GM18861 (cell line): Measurements from ENCODE around the gene DCP1B.
A peak's percentile ranks its signal among the peaks of the same experiment; 100 is the strongest.

Source experiments
- ATAC-seq: cut with Tn5 transposase; IDR thresholded peaks from one replicate; pipeline ENCODE4 v1.9.1; 2021; ENCODE audit not compliant: unreplicated experiment

Gene DCP1B

GRCh38 chr12:1935700-1936378 is 68.4 kb downstream of the DCP1B start:
- ATAC-seq: no peak

GRCh38 chr12:1935242-1935641 is 69.0 kb downstream of the DCP1B start:
- no peak for ATAC-seq

- ATAC-seq: no peak
These were observed 69.4 kb downstream of the DCP1B start for GRCh38 chr12:1934831-1935230.

GRCh38 chr12:1934068-1934467 is 70.2 kb downstream of the DCP1B start:
- no peak for ATAC-seq

- peak; percentile 52 for ATAC-seq
These were observed 70.8 kb downstream of the DCP1B start for GRCh38 chr12:1933342-1934051.

GRCh38 chr12:1932264-1932777 is 71.9 kb downstream of the DCP1B start:
- ATAC-seq: no peak

GRCh38 chr12:1931642-1932041 is 72.6 kb downstream of the DCP1B start:
- no peak for ATAC-seq

GRCh38 chr12:1930803-1931597 is 73.3 kb downstream of the DCP1B start:
- no peak for ATAC-seq

GRCh38 chr12:1929985-1930802 is 74.1 kb downstream of the DCP1B start:
- ATAC-seq: no peak

- ATAC-seq: no peak
These were observed 74.8 kb downstream of the DCP1B start for GRCh38 chr12:1929241-1929984.

GRCh38 chr12:1928439-1929121 is 75.7 kb downstream of the DCP1B start:
- no peak for ATAC-seq

GRCh38 chr12:1927751-1928351 is 76.4 kb downstream of the DCP1B start:
- no peak for ATAC-seq

GRCh38 chr12:1927051-1927680 is 77.1 kb downstream of the DCP1B start:
- ATAC-seq: no peak

GRCh38 chr12:1926251-1926657 is 78.0 kb downstream of the DCP1B start:
- ATAC-seq: no peak

GRCh38 chr12:1925684-1926006 is 78.6 kb downstream of the DCP1B start:
- ATAC-seq: no peak

- ATAC-seq: peak; percentile 22
These were observed 79.1 kb downstream of the DCP1B start for GRCh38 chr12:1924996-1925683.

- ATAC-seq: no peak
These were observed 81.3 kb downstream of the DCP1B start for GRCh38 chr12:1922985-1923384.

GRCh38 chr12:1922075-1922709 is 82.1 kb downstream of the DCP1B start:
- ATAC-seq: no peak
